Stimulated activated CD8-positive, alpha-beta memory T cell treated with anti-CD3 and anti-CD28 coated beads, Interleukin-2, amount 100 ng/mL, for 48 hours (primary cell): ENCODE results near the gene UBE3A.

ENCODE experiments used
- DNase-seq, 2 donors: peaks; one replicate each; pipeline ENCODE4 v3.0.0-alpha.2; 2020; ENCODE audit warnings: low read depth in 2 of 2

The UBE3A gene

GRCh38 chr15:25331860-25332259 lies 107.0 kb downstream of the UBE3A start:
- DNase-seq = no peak

DNA sequence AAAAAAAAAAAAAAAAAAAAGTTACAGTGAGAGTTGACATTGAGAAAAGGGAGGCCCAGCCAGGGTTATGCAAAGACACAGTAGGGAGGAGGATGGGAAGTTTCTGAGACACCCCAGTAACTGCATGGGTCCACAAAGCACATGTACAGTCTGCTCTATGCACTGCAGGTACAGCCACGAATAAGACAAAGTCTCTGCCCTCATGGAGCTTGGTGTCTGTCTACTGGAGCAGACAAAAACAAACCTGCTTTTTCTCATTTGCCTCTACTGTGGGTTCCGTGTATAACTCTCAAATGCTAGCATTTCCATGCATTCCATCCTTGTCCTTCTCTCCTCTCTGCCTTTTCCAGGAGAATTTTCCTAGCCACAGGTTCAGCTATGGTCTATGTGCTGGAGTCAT lies 107.4 kb downstream of the UBE3A start:
- no peak for DNase-seq

DNA sequence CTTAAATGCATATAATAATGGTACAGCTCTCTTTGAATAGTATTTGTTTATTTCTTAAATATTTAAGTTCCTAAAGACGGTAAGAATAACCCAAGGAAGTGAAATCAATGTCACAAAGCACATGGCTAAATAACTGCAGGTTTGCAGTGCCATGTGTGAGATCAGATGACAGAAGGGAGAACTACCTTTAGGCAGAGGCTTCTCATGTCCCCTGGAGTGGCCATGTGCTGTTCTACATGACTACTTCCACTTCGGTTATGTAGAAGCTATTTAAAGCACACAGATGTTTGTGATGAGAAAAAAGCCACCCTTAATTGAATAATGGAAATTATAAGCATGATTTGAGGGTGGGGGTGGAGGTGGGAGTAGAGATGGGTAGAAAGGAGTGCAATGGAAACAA lies 109.1 kb downstream of the UBE3A start:
- DNase-seq = no peak

- no peak for DNase-seq
These were observed 111.1 kb downstream of the UBE3A start for GRCh38 chr15:25327686-25328085.

DNA sequence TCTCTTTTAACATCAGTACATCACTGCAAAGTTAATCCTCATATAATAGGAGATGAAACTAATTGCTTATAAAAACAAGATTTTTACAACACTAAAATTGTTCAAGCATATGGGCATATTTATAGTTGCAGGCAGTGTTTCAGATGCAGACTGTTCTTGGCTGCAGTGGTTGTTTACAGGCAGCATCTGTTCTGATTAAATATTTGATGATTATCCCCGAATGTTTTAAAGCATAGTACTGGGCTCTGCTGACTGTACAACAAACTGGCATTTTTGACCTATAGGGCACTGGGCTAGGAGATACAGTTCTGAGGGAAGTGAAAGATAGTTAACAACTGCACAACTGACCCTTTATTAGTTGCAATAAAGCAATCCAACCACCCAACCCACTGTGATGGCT lies 113.6 kb downstream of the UBE3A start:
- no peak for DNase-seq

DNA sequence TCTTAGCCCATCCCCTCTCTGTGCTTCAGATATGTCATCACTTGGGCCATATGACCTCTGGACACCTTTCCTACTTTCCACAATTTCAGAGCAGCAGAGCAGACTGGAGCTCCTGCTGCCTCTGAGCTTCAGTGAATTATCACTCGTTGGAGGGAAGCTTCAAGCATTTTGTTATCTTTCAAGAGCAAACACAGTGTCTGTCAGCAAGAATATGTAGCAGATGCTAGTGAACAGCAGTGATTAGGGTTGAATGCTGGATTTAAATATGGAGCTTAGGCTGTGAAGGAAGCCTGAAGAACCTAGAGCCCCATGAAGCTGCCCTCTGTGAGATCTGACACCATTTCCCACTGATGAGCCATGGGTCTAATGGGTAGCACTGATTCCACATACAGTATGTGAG lies 115.4 kb downstream of the UBE3A start:
- DNase-seq = no peak

- no peak for DNase-seq
These were observed 151.0 kb downstream of the UBE3A start for GRCh38 chr15:25287823-25288222.
